T-cell (primary cell): Measurements from ENCODE around the gene ANKK1. TPM values are rescaled to one million over a fixed set of nuclear protein-coding genes. Genes with fewer than 3 reads are reported as not detected.

Experiments used
- ATAC-seq, 4 experiments: fragments of 200-7000 bp in 3 of 4; fragments of 150-1000 bp in 1 of 4; cut with Tn5 transposase; replicated peaks in 1 of 4; 1 replicate in 3 of 4; 2 replicates in 1 of 4; pipeline ENCODE4 v1.10.0; 2021; ENCODE audit warnings: moderate library complexity in 3 of 4, mild to moderate bottlenecking in 2 of 4, moderate number of reproducible peaks in 1 of 4
- CTCF ChIA-PET, 2 donors: fragments of 300-600 bp; sonication (Branson Sonifier 250); formaldehyde crosslinking; loops; one replicate each; lab custom pipeline; 2022; ENCODE audit warnings: antibody characterized with exemption in 2 of 2; lab: Charles Lee
- POLR2A ChIA-PET, 2 donors: fragments of 300-600 bp; sonication (Branson Sonifier 250); formaldehyde crosslinking; loops; one replicate each; lab custom pipeline; 2022; ENCODE audit warnings: antibody characterized with exemption in 2 of 2; lab: Charles Lee
- DNase-seq, 35 experiments: peaks; one replicate each; pipeline versions ENCODE4 v3.0.0 to v3.0.0-alpha.2; 2013 to 2023
- H3K27ac ChIP-seq: one replicate; pipeline ENCODE4 v1.5.1; 2013; ENCODE audit warnings: low read length
- H3K27me3 ChIP-seq, 2 experiments: replicated peaks in 1 of 2; 1 replicate in 1 of 2; 2 replicates in 1 of 2; pipeline versions ENCODE4 v1.6.1 to v1.7.0; 2013; ENCODE audit warnings: low read length in 1 of 2, mixed read lengths in 1 of 2; ENCODE audit not compliant: control insufficient read depth in 2 of 2, insufficient read depth in 2 of 2; ENCODE audit errors: extremely low read depth in 1 of 2
- H3K36me3 ChIP-seq, 2 donors: 1 replicate in 1 of 2; 2 replicates in 1 of 2; pipeline versions ENCODE4 v1.6.1 to v1.7.0; 2013; ENCODE audit warnings: low read length in 1 of 2; ENCODE audit not compliant: control insufficient read depth in 2 of 2, insufficient read depth in 1 of 2; ENCODE audit errors: extremely low read depth in 1 of 2
- H3K4me1 ChIP-seq, 2 experiments: 1 replicate in 1 of 2; 2 replicates in 1 of 2; pipeline versions ENCODE4 v1.6.1 to v1.7.0; 2013; ENCODE audit warnings: low read length in 2 of 2, mixed read lengths in 1 of 2; ENCODE audit not compliant: insufficient read depth in 2 of 2, control insufficient read depth in 1 of 2; ENCODE audit errors: extremely low read depth in 1 of 2
- H3K4me3 ChIP-seq, 2 donors: 1 replicate in 1 of 2; 2 replicates in 1 of 2; pipeline versions ENCODE4 v1.5.1 to v1.7.0; 2013; ENCODE audit warnings: mild to moderate bottlenecking in 2 of 2, low read length in 1 of 2, moderate library complexity in 1 of 2; ENCODE audit not compliant: control insufficient read depth in 1 of 2; ENCODE audit errors: extremely low read depth in 1 of 2
- H3K9me3 ChIP-seq: 2 replicates; pipeline ENCODE4 v1.7.0; 2013
- H3K27ac Mint-ChIP-seq, 2 donors: one replicate each; pipeline ENCODE4 v1.8.0; 2020 to 2021; ENCODE audit warnings: mild to moderate bottlenecking in 2 of 2, mixed read lengths in 2 of 2
- H3K27me3 Mint-ChIP-seq, 2 donors: one replicate each; pipeline ENCODE4 v1.8.0; 2021 to 2022; ENCODE audit warnings: mixed read lengths in 2 of 2
- H3K36me3 Mint-ChIP-seq: one replicate; pipeline ENCODE4 v1.8.0; 2021; ENCODE audit warnings: mixed read lengths
- H3K4me1 Mint-ChIP-seq, 3 donors: one replicate each; pipeline ENCODE4 v1.8.0; 2020 to 2022; ENCODE audit warnings: mixed read lengths in 3 of 3, mild to moderate bottlenecking in 1 of 3
- H3K4me3 Mint-ChIP-seq, 3 donors: one replicate each; pipeline ENCODE4 v1.8.0; 2020 to 2022; ENCODE audit warnings: mild to moderate bottlenecking in 3 of 3, mixed read lengths in 3 of 3, moderate library complexity in 3 of 3
- H3K9me3 Mint-ChIP-seq, 3 donors: one replicate each; pipeline ENCODE4 v1.8.0; 2020 to 2022; ENCODE audit warnings: mixed read lengths in 3 of 3
- WGBS: methylation state at CpG from one replicate; pipeline ENCODE4 v1.1.5; 2013; ENCODE audit warnings: missing lambda C conversion rate; ENCODE audit not compliant: insufficient coverage; 5-methylcytosine and 5-hydroxymethylcytosine counted together
- total RNA-seq, 35 experiments: library from RNA in 6 of 35; stranded (reverse) in 6 of 35; fragments of 120-200 nt in 1 of 35; gene quantifications; one replicate each; pipeline versions ENCODE4 v1.2.1 to v1.2.4 and lab custom pipeline; 2013 to 2026

Gene ANKK1
- total RNA-seq, 5 donors from 2014 or later (not counting 1 experiment from before 2014, with no cell fraction given): 1.2 to 4.6 (median 3.3) TPM

DNA sequence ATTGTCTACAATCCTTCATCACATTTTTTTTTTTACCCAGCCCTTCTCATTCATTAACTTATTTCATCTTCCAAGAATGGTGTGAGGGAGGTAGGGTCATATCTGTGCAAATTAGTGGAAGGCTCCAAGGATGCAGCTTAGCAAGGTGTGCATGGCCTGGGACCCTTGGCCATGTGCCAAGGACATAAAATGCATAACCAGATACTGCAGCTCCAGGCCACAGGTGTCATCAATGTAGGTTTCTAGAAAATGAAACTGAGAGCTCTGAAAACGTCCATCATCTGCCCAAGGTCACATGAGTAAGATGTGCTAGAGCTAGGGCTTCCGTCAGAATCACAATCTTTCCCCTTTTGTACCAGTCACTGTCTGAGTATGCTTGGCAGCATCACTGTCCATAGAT, 29.8 kb downstream of the ANKK1 start:
- no peaks in the 10 kb centered on the region for H3K4me1 ChIP-seq
- POLR2A ChIA-PET: interaction anchor here in 1 of 2 donors (0.6 kb wide), 1 partner anchor 1664 kb away, joined by 3 read pairs; no protein-coding TSS in a partner anchor
- ATAC-seq: no peak
- DNase-seq: no peak
- H3K4me3 Mint-ChIP-seq: no peak overlapping the region
- peaks cover 3 to 18% of the 10 kb centered on the region in 2 donors for H3K27me3 Mint-ChIP-seq
- WGBS: 60% methylated on average over 2 of the region's 2 CpGs
- H3K27ac ChIP-seq: no peak overlapping the region
- no peaks in the 10 kb centered on the region for H3K9me3 ChIP-seq
- no peaks in the 10 kb centered on the region for H3K36me3 ChIP-seq
- no peak overlapping the region for H3K27ac Mint-ChIP-seq
- H3K9me3 Mint-ChIP-seq: no peaks in the 10 kb centered on the region
- H3K27me3 ChIP-seq: peaks cover 0 to 29% of the 10 kb centered on the region in 2 experiments
- H3K4me1 Mint-ChIP-seq: no peaks in the 10 kb centered on the region
- CTCF ChIA-PET: no interaction called here
- H3K36me3 Mint-ChIP-seq: no peaks in the 10 kb centered on the region
- H3K4me3 ChIP-seq: no peak overlapping the region

GRCh38 chr11:113419454-113420003, 31.9 kb downstream of the ANKK1 start:
- Mint-ChIP-seq H3K27ac (no peak overlapping the region), H3K36me3 (no peaks in the 10 kb centered on the region), H3K27me3 (peaks cover 3 to 14% of the 10 kb centered on the region in 2 donors), H3K4me1 (no peaks in the 10 kb centered on the region), H3K9me3 (no peaks in the 10 kb centered on the region), H3K4me3 (no peak overlapping the region)
- WGBS: 80% methylated on average over 8 of the region's 14 CpGs
- Histone ChIP-seq H3K9me3 (no peaks in the 10 kb centered on the region), H3K4me3 (no peak overlapping the region), H3K36me3 (no peaks in the 10 kb centered on the region), H3K27me3 (peaks cover 0 to 14% of the 10 kb centered on the region in 2 experiments), H3K27ac (no peak overlapping the region), H3K4me1 (no peaks in the 10 kb centered on the region)
- POLR2A ChIA-PET: no interaction called here
- DNase-seq (no peak), ATAC-seq (no peak)
- CTCF ChIA-PET: no interaction called here

DNA sequence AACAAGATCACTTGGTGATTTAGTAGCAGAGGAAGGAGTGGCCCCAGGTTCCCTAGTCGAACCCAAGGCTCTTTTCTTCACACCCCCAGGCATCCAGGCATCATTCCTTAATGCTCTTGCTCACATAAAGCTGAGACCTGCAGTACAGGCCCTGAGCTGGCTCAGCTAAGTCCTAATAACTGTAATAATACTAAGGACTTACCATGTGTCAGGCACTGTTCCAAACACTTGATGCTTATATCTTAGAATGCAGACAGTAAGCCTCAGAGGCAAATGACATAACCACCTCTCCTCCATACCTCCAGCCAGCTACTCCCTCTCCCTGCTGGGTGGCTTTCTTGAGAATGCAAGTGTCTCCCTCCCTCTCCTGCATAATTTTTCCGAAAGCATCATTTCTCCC, 33.2 kb downstream of the ANKK1 start:
- no peaks in the 10 kb centered on the region for H3K4me1 Mint-ChIP-seq
- DNase-seq (no peak), ATAC-seq (no peak)
- H3K36me3 Mint-ChIP-seq: no peaks in the 10 kb centered on the region
- H3K27ac Mint-ChIP-seq: no peak overlapping the region
- Histone ChIP-seq H3K4me3 (no peak overlapping the region), H3K9me3 (no peaks in the 10 kb centered on the region), H3K27me3 (peaks cover 0 to 10% of the 10 kb centered on the region in 2 experiments), H3K27ac (no peak overlapping the region), H3K4me1 (no peaks in the 10 kb centered on the region), H3K36me3 (no peaks in the 10 kb centered on the region)
- 100% methylated on average over 1 of the region's 2 CpGs for WGBS
- H3K9me3 Mint-ChIP-seq: no peaks in the 10 kb centered on the region
- ChIA-PET CTCF (no interaction called here), POLR2A (no interaction called here)
- H3K27me3 Mint-ChIP-seq: peaks cover 0 to 11% of the 10 kb centered on the region in 2 donors
- no peak overlapping the region for H3K4me3 Mint-ChIP-seq

- Mint-ChIP-seq H3K27ac (no peak overlapping the region), H3K4me3 (no peak overlapping the region), H3K27me3 (peaks cover 0 to 4% of the 10 kb centered on the region in 2 donors), H3K9me3 (no peaks in the 10 kb centered on the region), H3K36me3 (no peaks in the 10 kb centered on the region), H3K4me1 (no peaks in the 10 kb centered on the region)
- Histone ChIP-seq H3K27ac (no peak overlapping the region), H3K4me1 (no peaks in the 10 kb centered on the region), H3K4me3 (no peak overlapping the region), H3K36me3 (no peaks in the 10 kb centered on the region), H3K9me3 (no peaks in the 10 kb centered on the region), H3K27me3 (no peaks in the 10 kb centered on the region)
- 73% methylated on average over 2 of the region's 6 CpGs for WGBS
- ChIA-PET POLR2A (no interaction called here), CTCF (no interaction called here)
- ATAC-seq: no peak
- no peak for DNase-seq
These were observed 39.1 kb downstream of the ANKK1 start for GRCh38 chr11:113426686-113427085.

GRCh38 chr11:113431746-113432145, 44.2 kb downstream of the ANKK1 start:
- H3K4me3 ChIP-seq: no peak overlapping the region
- Mint-ChIP-seq H3K4me1 (no peaks in the 10 kb centered on the region), H3K27me3 (peaks cover 7% of the 10 kb centered on the region in 2 donors), H3K4me3 (no peak overlapping the region), H3K27ac (no peak overlapping the region), H3K36me3 (no peaks in the 10 kb centered on the region), H3K9me3 (no peaks in the 10 kb centered on the region)
- WGBS: no CpG with 5 or more reads among the region's 4 CpGs
- ChIA-PET POLR2A (no interaction called here), CTCF (no interaction called here)
- no peaks in the 10 kb centered on the region for H3K4me1 ChIP-seq
- H3K9me3 ChIP-seq: no peaks in the 10 kb centered on the region
- H3K27me3 ChIP-seq: no peaks in the 10 kb centered on the region
- H3K36me3 ChIP-seq: no peaks in the 10 kb centered on the region
- no peak for DNase-seq
- no peak overlapping the region for H3K27ac ChIP-seq
- ATAC-seq: no peak

DNA sequence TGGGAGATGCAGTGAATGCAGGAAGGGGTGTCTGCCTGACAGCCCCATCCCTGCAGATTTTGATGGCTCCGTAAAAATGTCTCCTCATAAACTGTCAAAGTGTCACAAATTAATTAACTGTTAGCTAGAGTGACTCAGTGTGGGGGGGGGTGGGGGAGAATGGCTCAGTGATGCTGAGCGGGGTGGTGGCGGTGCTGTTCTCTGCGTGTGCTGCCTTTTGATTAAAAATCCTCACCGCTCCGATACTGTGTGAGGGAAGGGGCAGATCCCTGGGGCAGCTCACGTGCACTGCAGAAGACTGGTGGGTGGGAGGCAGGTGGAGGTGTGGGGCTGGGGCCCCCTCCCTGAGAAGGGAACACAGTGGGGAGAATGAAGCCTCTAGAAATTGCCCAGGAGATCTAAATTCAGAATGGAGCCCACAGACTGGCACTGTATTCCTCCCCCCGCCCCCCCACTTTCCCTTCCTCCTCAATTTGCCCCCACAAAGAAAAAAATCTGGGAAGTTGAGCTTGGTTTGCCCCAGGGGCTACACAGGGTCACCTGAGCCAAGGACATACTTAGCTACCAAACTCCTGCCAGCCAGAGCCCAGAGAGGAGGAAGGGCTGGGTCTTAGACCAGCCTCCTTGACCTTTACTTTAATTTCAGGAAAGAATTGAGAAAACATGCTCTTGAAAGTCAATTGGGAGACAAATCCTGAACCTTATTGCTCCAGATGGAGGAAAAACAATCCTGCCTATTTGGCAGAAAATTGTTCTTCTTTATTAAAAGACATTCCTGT, 47.8 kb downstream of the ANKK1 start:
- Histone ChIP-seq H3K9me3 (no peaks in the 10 kb centered on the region), H3K27me3 (no peaks in the 10 kb centered on the region), H3K27ac (no peak overlapping the region), H3K4me3 (no peak overlapping the region), H3K4me1 (no peaks in the 10 kb centered on the region), H3K36me3 (no peaks in the 10 kb centered on the region)
- H3K9me3 Mint-ChIP-seq: no peaks in the 10 kb centered on the region
- H3K36me3 Mint-ChIP-seq: no peaks in the 10 kb centered on the region
- H3K27ac Mint-ChIP-seq: no peak overlapping the region
- no peaks in the 10 kb centered on the region for H3K4me1 Mint-ChIP-seq
- ATAC-seq: no peak
- WGBS: 100% methylated on average over 1 of the region's 8 CpGs
- ChIA-PET POLR2A (no interaction called here), CTCF (no interaction called here)
- peaks cover 7 to 12% of the 10 kb centered on the region in 2 donors for H3K27me3 Mint-ChIP-seq
- no peak for DNase-seq
- no peak overlapping the region for H3K4me3 Mint-ChIP-seq
